Measurements from ENCODE around the gene SUSD2. TPM values are rescaled to one million over a fixed set of nuclear protein-coding genes. Genes with fewer than 3 reads are reported as not detected.

The SUSD2 gene
- total and polyA plus RNA-seq, 2 of the 8 experiments (the other 6 are each of a cell fraction or from before 2014, with no cell fraction given), result 2.0 to 4.8 TPM

DNA sequence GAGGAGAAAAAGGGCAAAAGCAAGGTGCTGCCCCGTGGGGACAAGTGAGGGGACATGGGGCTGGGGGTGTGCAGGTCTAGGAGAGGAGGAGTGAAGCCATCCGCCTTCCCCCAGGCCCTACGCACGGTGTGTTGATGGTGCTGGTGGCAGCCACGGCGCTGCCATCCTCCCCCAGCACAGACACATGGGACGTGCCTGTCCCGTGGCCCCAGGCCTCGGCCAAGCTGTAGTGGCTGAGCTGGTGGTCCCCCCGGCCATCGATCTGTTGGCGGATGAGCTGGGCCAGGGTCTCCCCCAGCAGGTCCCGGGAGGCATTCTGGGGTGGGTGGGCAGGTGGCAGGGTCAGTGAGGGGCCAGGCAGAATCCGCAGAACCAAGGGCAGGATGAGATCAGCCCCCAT lies 44.7 kb downstream of the SUSD2 start:
- Histone ChIP-seq H3K79me2 (ENCODE audit: control insufficient read depth in 1 of 2, insufficient read depth in 2 of 2, low read length in 2 of 2) (no peaks in the 10 kb centered on the region), H3K4ac (replicated peaks; ENCODE audit: insufficient read length, low read depth, low read length) (no peak overlapping the region), H4K20me1 (replicated peaks in 1 of 2; ENCODE audit: control insufficient read depth in 1 of 2, insufficient read depth in 2 of 2, low read length in 2 of 2) (no peaks in the 10 kb centered on the region), H3K9me3 (ENCODE audit: insufficient read depth in 2 of 2, low read depth in 1 of 2, low read length in 1 of 2) (no peaks in the 10 kb centered on the region), H3K9ac (replicated peaks in 1 of 4; ENCODE audit: extremely low read depth in 1 of 4, low read depth in 3 of 4, low read length in 3 of 4) (no peak overlapping the region), H4K91ac (replicated peaks; ENCODE audit: insufficient read length, low read length) (no peak overlapping the region), H3K79me1 (ENCODE audit: low read depth, low read length) (no peaks in the 10 kb centered on the region), H2BK12ac (ENCODE audit: low read depth, low read length) (no peak overlapping the region), H3K27me3 (replicated peaks in 1 of 4; ENCODE audit: control insufficient read depth in 3 of 4, extremely low read depth in 1 of 4, insufficient read depth in 3 of 4, low read length in 3 of 4) (no peaks in the 10 kb centered on the region), H3K14ac (ENCODE audit: insufficient read length) (no peak overlapping the region), H4K8ac (ENCODE audit: extremely low read depth, insufficient read depth, low read length) (no peak overlapping the region), H4K5ac (ENCODE audit: insufficient read length, low read depth, low read length) (no peak overlapping the region), H2BK20ac (ENCODE audit: low read length) (no peak overlapping the region), H2BK5ac (ENCODE audit: low read depth, low read length) (no peak overlapping the region), H2AK5ac (ENCODE audit: low read depth, low read length) (no peak overlapping the region), H3K4me3 (ENCODE audit: extremely low read depth in 1 of 4, insufficient read depth in 2 of 4, low read depth in 3 of 4, low read length in 4 of 4) (no peak overlapping the region), H3K56ac (replicated peaks; ENCODE audit: insufficient read length, low read depth, low read length) (no peak overlapping the region), H3K4me2 (ENCODE audit: insufficient read depth in 1 of 2, low read depth in 2 of 2, low read length in 2 of 2) (no peak overlapping the region), H3K23ac (ENCODE audit: insufficient read length) (no peak overlapping the region), H3K27ac (ENCODE audit: low read depth, low read length) (no peak overlapping the region), H3K18ac (ENCODE audit: extremely low read depth, low read length) (no peak overlapping the region), H2AFZ (ENCODE audit: low read length) (no peak overlapping the region), H2BK15ac (ENCODE audit: low read length) (no peak overlapping the region), H3K4me1 (replicated peaks in 1 of 4; ENCODE audit: control insufficient read depth in 3 of 4, insufficient read depth in 4 of 4, low read length in 3 of 4) (peaks cover 0 to 4% (median 3%) of the 10 kb centered on the region in 4 experiments; a peak in 3 of 7 replicates), H3K23me2 (ENCODE audit: low read depth, low read length) (no peaks in the 10 kb centered on the region), H2BK120ac (replicated peaks; ENCODE audit: low read depth, low read length) (no peak overlapping the region), H3K36me3 (ENCODE audit: control insufficient read depth in 2 of 4, insufficient read depth in 4 of 4, low read length in 3 of 4) (no peaks in the 10 kb centered on the region)
- ChIA-PET POLR2A (ENCODE audit: partially characterized antibody) (no interaction called here), CTCF (ENCODE audit: partially characterized antibody) (interaction anchor here (1.0 to 2.2 kb wide), 7 partner anchors 8 to 36 kb away, joined by 3 to 8 read pairs (median 4); no protein-coding TSS in a partner anchor)
- 90% methylated on average over 10 of the region's 14 CpGs; no CpG with 5 or more reads in 1 of the 2 experiments for WGBS, 2 experiments (ENCODE audit: extremely low coverage in 1 of 2, insufficient coverage in 1 of 2, insufficient read length in 1 of 2, insufficient replicate concordance in 2 of 2, low coverage in 1 of 2, low lambda C conversion rate in 2 of 2, missing lambda C conversion rate in 1 of 2)
- no peak for DNase-seq (ENCODE audit: low read depth in 1 of 2, low spot score in 2 of 2)
- no peak for FAIRE-seq
- TF ChIP-seq TAF7 (optimal IDR thresholded peaks at IDR 0.05; ENCODE audit: borderline replicate concordance, low read depth, low read length) (no peak), PHF8 (conservative IDR thresholded peaks at IDR 0.05; ENCODE audit: low read depth, low read length) (no peak), RXRA (IDR thresholded peaks at IDR 0.05; ENCODE audit: insufficient read depth, low read depth, low read length) (no peak), RBBP5 (IDR thresholded peaks at IDR 0.05; ENCODE audit: borderline replicate concordance, low read depth, low read length) (no peak), CHD2 (IDR thresholded peaks at IDR 0.05; ENCODE audit: low read length) (no peak), CBX5 (IDR thresholded peaks at IDR 0.05; ENCODE audit: low read depth, low read length) (no peak), POLR2AphosphoS5 (IDR thresholded peaks at IDR 0.05; ENCODE audit: low read depth, low read length) (no peak), POLR2A (IDR thresholded peaks at IDR 0.05; ENCODE audit: control extremely low read depth in 1 of 2, low read depth in 2 of 2, low read length in 2 of 2) (no peak), BCL11A (IDR thresholded peaks at IDR 0.05; ENCODE audit: low read depth in 2 of 2, low read length in 2 of 2) (no peak), SUZ12 (IDR thresholded peaks at IDR 0.05; ENCODE audit: low read length) (no peak), EP300 (IDR thresholded peaks at IDR 0.05; ENCODE audit: borderline replicate concordance in 1 of 2, low read depth in 2 of 2, low read length in 2 of 2) (no peak)
- TF ChIP-seq, protein P1, sequence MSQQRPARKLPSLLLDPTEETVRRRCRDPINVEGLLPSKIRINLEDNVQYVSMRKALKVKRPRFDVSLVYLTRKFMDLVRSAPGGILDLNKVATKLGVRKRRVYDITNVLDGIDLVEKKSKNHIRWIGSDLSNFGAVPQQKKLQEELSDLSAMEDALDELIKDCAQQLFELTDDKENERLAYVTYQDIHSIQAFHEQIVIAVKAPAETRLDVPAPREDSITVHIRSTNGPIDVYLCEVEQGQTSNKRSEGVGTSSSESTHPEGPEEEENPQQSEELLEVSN (IDR thresholded peaks at IDR 0.05), result no peak
